NOMO-1 treated with DMSO at 0.1 percent for 48 hours (cell line): Measurements from ENCODE around the gene PTPRCAP.

ENCODE experiments used
- DNase-seq: peaks from one replicate; lab custom pipeline; 2025; ENCODE audit not compliant: unreplicated experiment; lab: John Stamatoyannopoulos, UW

Gene PTPRCAP

DNA sequence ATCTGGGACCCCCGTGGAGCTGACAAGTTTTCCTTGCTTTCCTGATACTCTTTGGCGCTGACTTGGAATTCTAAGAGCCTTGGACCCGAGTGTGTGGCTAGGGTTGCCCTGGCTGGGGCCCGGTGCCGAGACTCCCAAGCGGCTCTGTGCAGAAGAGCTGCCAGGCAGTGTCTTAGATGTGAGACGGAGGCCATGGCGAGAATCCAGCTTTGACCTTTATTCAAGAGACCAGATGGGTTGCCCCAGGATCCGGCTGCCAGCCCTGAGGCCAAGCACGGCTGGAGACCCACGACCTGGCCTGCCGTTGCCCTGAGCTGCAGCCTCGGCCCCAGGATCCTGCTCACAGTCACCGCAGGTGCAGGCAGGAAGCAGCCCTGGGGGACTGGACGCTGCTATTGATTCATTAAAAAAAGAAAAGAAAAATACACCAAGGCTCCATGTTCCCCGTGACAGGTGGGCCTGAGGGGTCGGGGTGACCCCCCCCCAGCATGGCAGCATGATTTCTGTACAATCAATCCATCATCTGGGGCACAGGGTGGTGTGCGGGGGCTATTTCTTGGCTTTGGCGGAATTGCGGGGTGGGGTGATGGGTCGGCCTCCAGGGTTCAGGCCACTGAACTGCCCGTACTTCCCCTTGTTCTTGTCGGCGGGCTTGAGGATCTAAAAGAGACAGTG lies 39.4 kb downstream of the PTPRCAP start:
- no peak for DNase-seq

DNA sequence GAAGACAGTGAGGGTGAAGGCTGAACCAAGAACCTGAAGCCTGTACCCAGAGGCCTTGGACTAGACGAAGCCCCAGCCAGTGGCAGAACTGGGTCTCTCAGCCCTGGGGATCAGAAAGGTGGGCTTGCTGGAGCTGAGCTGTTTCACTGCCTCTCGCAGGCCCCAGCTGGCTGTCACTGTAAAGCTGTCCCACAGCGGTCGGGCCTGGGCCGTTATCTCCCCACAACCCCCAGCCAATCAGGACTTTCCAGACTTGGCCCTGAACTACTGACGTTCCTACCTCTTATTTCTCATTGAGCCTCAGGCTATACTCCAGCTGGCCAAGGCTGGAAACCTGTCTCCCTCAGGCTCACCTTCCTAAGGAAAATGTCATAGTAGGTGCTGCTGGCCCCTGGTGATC lies 39.9 kb downstream of the PTPRCAP start:
- DNase-seq = no peak

DNA sequence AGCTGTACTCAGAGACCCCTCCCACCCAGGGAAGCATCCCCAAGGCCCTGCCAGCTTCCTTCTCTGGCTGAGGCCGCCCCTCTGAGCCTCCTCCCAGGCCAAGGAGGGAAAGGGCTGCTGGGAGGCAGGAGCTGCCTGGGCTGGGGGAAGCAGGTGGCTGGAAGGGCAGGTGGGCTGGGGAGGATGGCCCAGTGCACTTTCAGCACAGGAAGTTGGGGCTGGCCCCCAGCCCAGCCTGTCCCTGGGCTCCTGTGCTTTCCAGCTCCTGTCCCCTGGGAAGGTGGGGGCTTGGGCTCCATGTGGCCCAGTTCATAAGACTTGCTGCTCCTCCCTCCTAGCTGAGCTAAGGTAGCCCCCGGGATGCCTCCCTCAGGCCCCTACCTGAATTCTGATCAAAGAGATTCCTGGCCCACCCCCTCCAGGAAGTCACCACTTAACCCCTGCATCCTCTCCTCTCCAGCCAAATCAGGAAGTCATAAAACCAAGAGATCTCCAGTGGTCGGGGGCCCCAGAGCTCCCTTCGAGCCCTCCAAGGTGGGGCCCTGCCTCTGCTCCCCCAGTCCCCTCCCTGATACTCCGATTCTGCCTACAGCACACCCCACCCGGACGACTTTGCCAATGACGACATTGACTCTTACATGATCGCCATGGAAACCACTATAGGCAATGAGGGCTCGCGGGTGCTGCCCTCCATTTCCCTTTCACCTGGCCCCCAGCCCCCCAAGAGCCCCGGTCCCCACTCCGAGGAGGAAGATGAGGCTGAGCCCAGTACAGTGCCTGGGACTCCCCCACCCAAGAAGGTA lies 40.7 kb downstream of the PTPRCAP start:
- DNase-seq = peak; percentile 10

DNA sequence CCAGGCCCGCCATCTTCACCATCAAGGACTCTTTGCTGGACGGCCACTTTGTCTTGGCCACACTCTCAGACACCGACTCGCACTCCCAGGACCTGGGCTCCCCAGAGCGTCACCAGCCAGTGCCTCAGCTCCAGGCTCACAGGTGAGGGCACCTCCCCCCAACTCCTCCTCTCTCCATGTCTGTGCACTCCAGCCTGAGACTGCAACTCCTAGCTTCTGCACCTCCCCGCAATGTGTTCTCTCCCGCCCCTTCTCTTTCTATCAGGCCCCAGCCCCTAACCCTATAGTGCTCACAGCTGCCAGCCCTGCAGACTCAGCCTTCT lies 41.3 kb downstream of the PTPRCAP start:
- no peak for DNase-seq

DNA sequence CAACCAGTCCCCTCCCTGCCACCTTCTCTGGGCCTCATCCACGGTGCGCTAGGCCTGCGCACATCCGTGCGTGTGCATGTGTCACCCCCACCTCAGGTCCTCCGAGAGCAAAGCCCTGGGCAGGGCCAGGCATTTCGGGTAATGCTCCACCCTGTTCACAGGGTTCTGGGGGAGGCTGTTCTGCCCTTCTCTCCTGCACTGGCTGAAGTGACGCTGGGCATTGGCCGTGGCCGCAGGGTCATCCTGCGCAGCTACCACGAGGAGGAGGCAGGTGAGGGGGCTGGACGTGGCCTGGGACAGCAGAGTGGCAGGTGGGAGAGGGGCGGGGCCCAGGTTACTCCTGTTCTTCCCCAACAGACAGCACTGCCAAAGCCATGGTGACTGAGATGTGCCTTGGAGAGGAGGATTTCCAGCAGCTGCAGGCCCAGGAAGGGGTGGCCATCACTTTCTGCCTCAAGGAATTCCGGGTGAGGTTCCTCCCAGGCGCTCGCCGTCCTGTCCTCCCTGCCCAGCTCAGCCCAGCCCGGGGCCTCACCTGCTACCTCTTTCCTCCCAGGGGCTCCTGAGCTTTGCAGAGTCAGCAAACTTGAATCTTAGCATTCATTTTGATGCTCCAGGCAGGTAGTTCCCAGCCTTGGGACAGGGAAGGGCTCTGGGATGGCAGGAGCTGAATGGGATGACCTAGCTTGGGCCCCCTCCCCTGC lies 41.8 kb downstream of the PTPRCAP start:
- DNase-seq = no peak

DNA sequence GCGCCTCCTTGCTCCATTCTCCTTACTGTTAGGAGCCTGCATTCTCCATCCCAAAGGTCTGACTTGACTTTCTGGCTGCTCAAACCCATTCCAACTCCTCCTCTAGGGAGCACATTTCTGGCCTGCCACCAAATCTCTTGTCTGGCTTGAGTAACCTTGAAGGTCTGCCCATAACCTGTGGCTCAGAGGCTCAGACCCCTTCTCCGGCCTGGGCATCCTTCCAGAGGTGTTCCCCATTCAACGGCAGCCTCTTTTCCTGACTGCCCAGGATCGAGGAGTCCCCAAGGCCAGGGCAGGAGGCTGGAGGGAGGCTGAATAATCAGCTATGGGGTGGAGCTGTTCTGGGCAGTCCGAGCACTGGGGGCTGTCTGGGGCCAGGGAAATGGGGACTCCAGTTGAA lies 43.5 kb downstream of the PTPRCAP start:
- DNase-seq = no peak

DNA sequence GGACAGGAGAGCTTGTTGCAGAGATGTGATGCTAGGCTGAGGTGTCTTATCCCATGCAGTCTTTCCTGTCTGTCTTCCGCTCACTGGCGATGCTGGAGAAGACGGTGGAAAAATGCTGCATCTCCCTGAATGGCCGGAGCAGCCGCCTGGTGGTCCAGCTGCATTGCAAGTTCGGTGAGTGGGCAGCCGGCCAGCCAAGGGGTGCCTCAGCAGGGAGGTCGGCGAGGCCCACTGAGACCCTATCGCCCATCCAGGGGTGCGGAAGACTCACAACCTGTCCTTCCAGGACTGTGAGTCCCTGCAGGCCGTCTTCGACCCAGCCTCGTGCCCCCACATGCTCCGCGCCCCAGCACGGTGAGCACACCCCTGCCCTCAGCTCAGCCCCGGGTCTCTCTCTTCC lies 44.0 kb downstream of the PTPRCAP start:
- DNase-seq = no peak

DNA sequence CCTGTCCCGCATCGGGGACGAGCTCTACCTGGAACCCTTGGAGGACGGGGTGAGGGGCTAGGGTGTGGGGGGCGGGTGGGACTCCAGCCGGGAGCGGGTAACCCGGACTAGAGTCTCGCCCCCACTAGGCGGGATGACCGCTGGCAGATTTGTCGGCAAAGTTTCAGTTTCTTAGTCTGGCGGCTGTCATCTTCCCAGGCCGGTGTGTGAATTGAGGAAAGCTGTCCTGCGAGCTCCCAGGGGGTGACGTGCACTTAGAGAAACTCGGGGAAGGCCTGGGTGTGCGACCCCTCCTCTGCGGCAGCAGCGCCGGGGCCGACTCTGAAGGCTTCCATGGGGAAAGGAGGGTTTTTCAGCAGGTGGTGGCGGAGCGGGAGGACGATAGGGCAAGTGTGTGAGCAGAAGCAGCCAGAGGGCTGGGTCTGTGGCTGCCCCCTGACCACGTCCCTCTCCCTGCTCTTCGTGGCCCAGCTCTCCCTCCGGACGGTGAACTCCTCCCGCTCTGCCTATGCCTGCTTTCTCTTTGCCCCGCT lies 45.2 kb downstream of the PTPRCAP start:
- no peak for DNase-seq

DNA sequence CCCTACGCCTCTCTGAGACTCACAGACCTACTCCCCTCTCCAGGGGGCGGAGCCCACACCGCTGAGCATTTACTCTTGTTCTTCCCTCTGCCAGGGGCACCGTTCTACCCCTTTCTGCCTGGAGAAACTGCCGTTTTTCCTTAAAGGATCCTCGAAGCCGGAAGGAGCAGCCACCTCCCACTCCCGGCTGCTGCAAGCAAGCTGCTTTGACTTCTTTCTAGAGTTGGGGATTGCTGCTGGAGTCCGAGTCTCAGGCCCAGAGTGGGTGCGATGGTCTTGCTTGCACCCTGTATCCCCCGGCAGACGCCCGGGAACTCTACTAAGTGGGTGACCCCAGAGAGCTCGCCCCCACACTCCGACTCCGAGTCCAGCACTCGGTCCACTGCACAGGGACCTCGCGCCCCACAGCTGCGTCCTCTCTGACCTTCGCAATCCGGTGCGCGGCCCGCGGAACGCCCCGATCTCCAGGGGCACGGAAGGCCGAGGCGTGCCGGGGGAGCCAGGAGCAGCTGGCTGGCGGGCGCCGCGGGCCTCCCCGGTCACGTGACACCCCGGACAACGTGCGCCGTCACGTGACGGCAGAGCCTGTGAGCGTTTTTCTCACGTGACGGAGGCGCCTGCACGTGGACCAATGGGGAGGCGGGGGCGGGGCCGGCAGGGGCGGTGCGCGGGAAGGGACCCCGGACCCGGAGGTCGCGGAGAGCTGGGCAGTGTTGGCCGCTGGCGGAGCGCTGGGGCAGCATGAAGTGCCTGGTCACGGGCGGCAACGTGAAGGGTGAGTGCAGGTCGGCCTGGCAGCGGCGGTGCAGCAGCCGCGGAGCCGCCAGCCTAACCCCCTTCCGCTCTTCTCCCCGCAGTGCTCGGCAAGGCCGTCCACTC lies 45.9 kb downstream of the PTPRCAP start, which contains the start of gene RAD9A:
TSS of gene RAD9A (plus strand) at position 683 of the 879 bp plus-strand sequence. CDS start at position 742, 59 bp downstream.
- DNase-seq = peak; percentile 92

DNA sequence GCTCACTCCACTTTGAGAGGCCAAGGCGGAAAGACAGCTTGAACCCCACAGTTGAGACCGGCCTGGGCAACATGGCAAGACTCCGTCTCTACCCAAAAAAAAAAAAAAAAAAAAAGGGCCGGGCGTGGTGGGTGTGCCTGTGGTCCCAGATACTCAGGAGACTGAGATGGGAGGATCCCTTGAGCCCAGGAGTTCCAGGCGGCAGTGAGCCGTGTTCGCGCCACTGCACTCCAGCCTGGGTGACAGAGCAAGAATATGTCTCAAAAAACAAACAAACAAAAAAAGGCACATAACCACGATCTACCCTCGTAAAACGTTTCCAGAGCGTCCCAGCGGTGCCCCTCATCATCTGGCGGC lies 46.6 kb downstream of the PTPRCAP start:
- no peak for DNase-seq

DNA sequence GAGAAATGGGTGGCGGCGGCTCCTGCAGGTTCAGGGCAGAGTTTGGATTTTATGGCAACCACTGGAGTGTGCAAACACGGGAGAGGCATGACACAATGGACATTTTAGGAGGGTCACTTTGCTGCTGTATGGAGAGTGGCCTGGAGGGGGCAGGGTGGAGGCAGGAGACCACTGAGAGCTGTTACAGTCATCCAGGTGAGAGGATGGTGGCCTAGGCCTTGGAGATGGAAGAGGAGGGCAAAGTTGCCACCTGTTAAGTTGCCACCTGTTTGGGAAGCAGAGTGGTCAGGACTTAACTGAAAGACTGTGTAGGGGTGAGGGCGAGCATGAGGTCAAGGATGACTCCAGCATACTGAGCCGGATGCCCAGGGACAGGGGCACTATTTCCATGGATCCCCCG lies 48.0 kb downstream of the PTPRCAP start:
- peak; percentile 40 for DNase-seq

DNA sequence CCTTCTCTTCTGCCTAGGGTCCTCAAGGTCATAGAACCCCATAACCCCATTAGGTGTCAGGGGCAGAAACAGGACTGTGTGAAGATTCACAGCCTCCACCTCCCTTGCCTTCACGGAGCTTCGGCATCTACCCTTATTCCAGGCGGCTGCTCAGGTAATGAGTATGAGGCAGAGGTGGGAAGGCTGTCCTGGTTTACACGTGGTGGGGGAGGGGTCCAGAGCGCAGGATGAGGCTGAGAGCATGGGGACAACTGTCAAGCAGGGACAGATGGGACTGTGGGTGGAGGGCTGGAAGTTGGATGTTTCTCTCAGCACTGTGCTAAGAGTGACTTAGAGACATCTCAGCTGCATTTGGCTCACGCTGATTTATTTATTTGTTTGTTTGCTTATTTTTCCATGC lies 50.0 kb downstream of the PTPRCAP start:
- no peak for DNase-seq

DNA sequence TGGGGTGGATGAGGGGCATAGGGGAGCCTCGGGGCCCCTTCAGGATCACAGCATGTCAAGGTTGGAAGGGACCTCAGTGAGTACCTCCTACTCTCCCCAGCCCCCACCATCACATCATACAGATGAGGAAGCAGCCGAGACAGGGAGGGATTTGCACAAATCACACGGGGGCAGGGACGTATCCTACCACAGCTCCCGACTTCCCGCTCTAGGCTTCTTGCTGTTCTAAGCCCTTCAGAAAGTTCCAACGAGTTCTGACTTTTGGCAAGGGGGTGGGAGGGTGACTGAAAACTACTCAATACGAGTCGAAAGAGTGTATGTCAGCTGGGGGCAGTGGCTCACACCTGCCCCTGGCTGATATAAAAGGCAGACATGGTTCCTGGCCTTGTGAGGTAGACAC lies 50.4 kb downstream of the PTPRCAP start:
- DNase-seq = no peak
